Hematopoietic multipotent progenitor cell treated with erythropoietin and hydrocortisone succinate and interleukin-3 and kit ligand, for 6 days (in vitro differentiated cells): ENCODE measurements around the gene SAAL1.
A peak's percentile ranks its signal among the peaks of the same experiment; 100 is the strongest.

ENCODE experiments used
- DNase-seq: peaks from one replicate; pipeline ENCODE4 v3.0.0-alpha.2; 2015

The SAAL1 gene

GRCh38 chr11:18081551-18081950 lies 24.3 kb downstream of the SAAL1 start:
- no peak for DNase-seq

GRCh38 chr11:18080451-18080850 lies 25.4 kb downstream of the SAAL1 start:
- DNase-seq = no peak

GRCh38 chr11:18078909-18079308 lies 27.0 kb downstream of the SAAL1 start:
- DNase-seq = no peak

GRCh38 chr11:18075444-18075843 lies 30.4 kb downstream of the SAAL1 start:
- DNase-seq = no peak

- no peak for DNase-seq
Measured at GRCh38 chr11:18071098-18071705, 34.7 kb downstream of the SAAL1 start.

- DNase-seq = no peak
Measured at GRCh38 chr11:18067372-18067771, 38.5 kb downstream of the SAAL1 start.

- DNase-seq = no peak
Measured at GRCh38 chr11:18066626-18067025, 39.3 kb downstream of the SAAL1 start.

GRCh38 chr11:18065572-18065971 lies 40.3 kb downstream of the SAAL1 start:
- DNase-seq = no peak

GRCh38 chr11:18064450-18065054 lies 41.3 kb downstream of the SAAL1 start:
- DNase-seq = no peak

GRCh38 chr11:18063862-18064434 lies 41.9 kb downstream of the SAAL1 start:
- DNase-seq = no peak

- DNase-seq = no peak
Measured at GRCh38 chr11:18063125-18063524, 42.8 kb downstream of the SAAL1 start.

GRCh38 chr11:18061351-18061750 lies 44.5 kb downstream of the SAAL1 start:
- no peak for DNase-seq

GRCh38 chr11:18056561-18057181 lies 49.2 kb downstream of the SAAL1 start:
- DNase-seq = no peak

- no peak for DNase-seq
Measured at GRCh38 chr11:18054511-18055103, 51.3 kb downstream of the SAAL1 start.

- no peak for DNase-seq
Measured at GRCh38 chr11:18050848-18051247, 55.0 kb downstream of the SAAL1 start.

- peak; percentile 22 for DNase-seq
Measured at GRCh38 chr11:18046116-18046777, 59.6 kb downstream of the SAAL1 start, which contains the start of gene TPH1. TPH1 (minus strand) TSS chr11:18046269; CDS start chr11:18040762, 5,507 bp downstream.

- DNase-seq = no peak
Measured at GRCh38 chr11:18036456-18036855, 69.4 kb downstream of the SAAL1 start.
